Kasumi-1 (cell line): ENCODE results near the gene MYO18A.
"Not testable (repeated sequence)": the region's sequence is repeated elsewhere in the genome, so short reads cannot be mapped to it uniquely, and the experiment has no call there.

Experiments
- DNase-seq, 2 experiments: peaks; one replicate each; lab custom pipeline; 2025; lab: John Stamatoyannopoulos, UW

The MYO18A gene

GRCh38 chr17:29108823-29109476, 71.2 kb downstream of the MYO18A start:
- no peak for DNase-seq

- no peak for DNase-seq
These were observed 72.0 kb downstream of the MYO18A start for GRCh38 chr17:29107933-29108822.

- peak in 1 of 2 experiments; percentile 7 for DNase-seq
These were observed 73.1 kb downstream of the MYO18A start for GRCh38 chr17:29107084-29107483.

GRCh38 chr17:29103341-29103740, 76.9 kb downstream of the MYO18A start:
- DNase-seq = no peak

GRCh38 chr17:29102741-29103181, 77.4 kb downstream of the MYO18A start:
- DNase-seq = no peak

GRCh38 chr17:29102046-29102445, 78.2 kb downstream of the MYO18A start:
- DNase-seq = no peak

- DNase-seq = no peak
These were observed 79.9 kb downstream of the MYO18A start for GRCh38 chr17:29100296-29100695.

GRCh38 chr17:29099527-29099926, 80.7 kb downstream of the MYO18A start:
- no peak for DNase-seq

GRCh38 chr17:29096094-29096493, 84.1 kb downstream of the MYO18A start:
- no peak for DNase-seq

- no peak for DNase-seq
These were observed 84.8 kb downstream of the MYO18A start for GRCh38 chr17:29095439-29095838.

GRCh38 chr17:29094101-29094708, 86.0 kb downstream of the MYO18A start:
- no peak for DNase-seq

GRCh38 chr17:29093090-29093871, 86.9 kb downstream of the MYO18A start:
- DNase-seq = no peak

GRCh38 chr17:29091606-29092289, 88.5 kb downstream of the MYO18A start:
- DNase-seq = no peak

GRCh38 chr17:29090750-29091605, 89.2 kb downstream of the MYO18A start:
- no peak for DNase-seq

GRCh38 chr17:29090108-29090507, 90.1 kb downstream of the MYO18A start:
- DNase-seq = no peak

- no peak for DNase-seq
These were observed 90.6 kb downstream of the MYO18A start for GRCh38 chr17:29089601-29090044.

- not testable (repeated sequence) for DNase-seq
These were observed 91.4 kb downstream of the MYO18A start for GRCh38 chr17:29088782-29089181.

GRCh38 chr17:29086628-29087332, 93.4 kb downstream of the MYO18A start:
- DNase-seq = no peak

- no peak for DNase-seq
These were observed 95.0 kb downstream of the MYO18A start for GRCh38 chr17:29085223-29085622.
